Smooth muscle cell (in vitro differentiated cells): ENCODE data around the gene ZSWIM3. TPM values are rescaled to one million over a fixed set of nuclear protein-coding genes. Genes with fewer than 3 reads are reported as not detected.

Experiments used
- DNase-seq: peaks from one replicate; lab custom pipeline; 2025; ENCODE audit not compliant: unreplicated experiment; lab: John Stamatoyannopoulos, UW
- H2AFZ ChIP-seq: fragments of 200-600 bp; sonication (generic); 2 replicates; pipeline ENCODE4 v1.6.0; 2016; ENCODE audit warnings: antibody characterized with exemption, low read depth, mild to moderate bottlenecking
- H3F3A ChIP-seq: fragments of 200-600 bp; sonication (generic); 2 replicates; pipeline ENCODE4 v1.6.0; 2017; ENCODE audit warnings: antibody characterized with exemption, low read depth
- H3K27ac ChIP-seq: fragments of 200-600 bp; sonication (generic); 2 replicates; pipeline ENCODE4 v1.5.1; 2016; ENCODE audit warnings: low read depth, mild to moderate bottlenecking
- H3K27me3 ChIP-seq: fragments of 200-600 bp; sonication (generic); 2 replicates; pipeline ENCODE4 v1.6.1; 2016; ENCODE audit warnings: low read depth, mild to moderate bottlenecking
- H3K36me3 ChIP-seq: fragments of 200-600 bp; sonication (generic); 2 replicates; pipeline ENCODE4 v1.5.1; 2016; ENCODE audit warnings: low read depth
- H3K4me1 ChIP-seq: fragments of 200-600 bp; sonication (generic); 2 replicates; pipeline ENCODE4 v1.5.1; 2016; ENCODE audit warnings: low read depth
- H3K4me2 ChIP-seq: fragments of 200-600 bp; sonication (generic); 2 replicates; pipeline ENCODE4 v1.6.0; 2016; ENCODE audit warnings: mild to moderate bottlenecking
- H3K4me3 ChIP-seq: fragments of 200-600 bp; sonication (generic); 2 replicates; pipeline ENCODE4 v1.5.1; 2016; ENCODE audit warnings: mild to moderate bottlenecking
- H3K79me2 ChIP-seq: fragments of 200-600 bp; sonication (generic); 2 replicates; pipeline ENCODE4 v1.6.0; 2016; ENCODE audit warnings: low read depth, mild to moderate bottlenecking
- H3K9ac ChIP-seq: fragments of 200-600 bp; sonication (generic); 2 replicates; pipeline ENCODE4 v1.6.0; 2016; ENCODE audit warnings: low read depth
- H3K9me3 ChIP-seq: fragments of 200-600 bp; sonication (generic); replicated peaks from 2 replicates; pipeline ENCODE4 v1.5.1; 2016; ENCODE audit warnings: low read depth
- H4K20me1 ChIP-seq: fragments of 200-600 bp; sonication (generic); 2 replicates; pipeline ENCODE4 v1.6.0; 2016; ENCODE audit warnings: low read depth
- WGBS: methylation state at CpG from one replicate; pipeline ENCODE4 v1.1.7; 2016; ENCODE audit warnings: low lambda C conversion rate; 5-methylcytosine and 5-hydroxymethylcytosine counted together
- polyA plus RNA-seq: library from polyadenylated mRNA; unstranded; fragments of >200 nt; fragmentation: Nextera tagmentation; extraction: Ambion mirVana; gene quantifications from 2 replicates; pipeline ENCODE4 v1.2.1, GENCODE V29; 2016
- total RNA-seq: library from RNA; depleted of rRNA; stranded (reverse); fragments of >200 nt; gene quantifications from 2 replicates; pipeline ENCODE4 v1.2.3, GENCODE V29; 2014
- TF ChIP-seq, protein P1 (sequence below): fragments of 200-600 bp; sonication (generic); IDR thresholded peaks from 2 replicates; pipeline ENCODE4 v1.5.1; 2017; ENCODE audit warnings: borderline replicate concordance, mild to moderate bottlenecking, antibody characterized with exemption; ENCODE audit not compliant: insufficient read depth, poor library complexity, severe bottlenecking

Gene ZSWIM3
- total and polyA plus RNA-seq, 2 experiments from 2014 or later: 1.4 to 4.9 TPM

GRCh38 chr20:45813006-45813340, 44.4 kb upstream of the ZSWIM3 start:
- peak overlapping the region; percentile 67 for H2AFZ ChIP-seq
- no peaks in the 10 kb centered on the region for H3K4me1 ChIP-seq
- TF ChIP-seq, protein P1, sequence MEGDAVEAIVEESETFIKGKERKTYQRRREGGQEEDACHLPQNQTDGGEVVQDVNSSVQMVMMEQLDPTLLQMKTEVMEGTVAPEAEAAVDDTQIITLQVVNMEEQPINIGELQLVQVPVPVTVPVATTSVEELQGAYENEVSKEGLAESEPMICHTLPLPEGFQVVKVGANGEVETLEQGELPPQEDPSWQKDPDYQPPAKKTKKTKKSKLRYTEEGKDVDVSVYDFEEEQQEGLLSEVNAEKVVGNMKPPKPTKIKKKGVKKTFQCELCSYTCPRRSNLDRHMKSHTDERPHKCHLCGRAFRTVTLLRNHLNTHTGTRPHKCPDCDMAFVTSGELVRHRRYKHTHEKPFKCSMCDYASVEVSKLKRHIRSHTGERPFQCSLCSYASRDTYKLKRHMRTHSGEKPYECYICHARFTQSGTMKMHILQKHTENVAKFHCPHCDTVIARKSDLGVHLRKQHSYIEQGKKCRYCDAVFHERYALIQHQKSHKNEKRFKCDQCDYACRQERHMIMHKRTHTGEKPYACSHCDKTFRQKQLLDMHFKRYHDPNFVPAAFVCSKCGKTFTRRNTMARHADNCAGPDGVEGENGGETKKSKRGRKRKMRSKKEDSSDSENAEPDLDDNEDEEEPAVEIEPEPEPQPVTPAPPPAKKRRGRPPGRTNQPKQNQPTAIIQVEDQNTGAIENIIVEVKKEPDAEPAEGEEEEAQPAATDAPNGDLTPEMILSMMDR: no peak
- H3K9ac ChIP-seq: peak overlapping the region; percentile 47
- WGBS: 2% methylated on average over 10 of the region's 11 CpGs
- no peaks in the 10 kb centered on the region for H4K20me1 ChIP-seq
- no peak overlapping the region for H3K27ac ChIP-seq
- peak overlapping the region; percentile 89 for H3K4me3 ChIP-seq
- DNase-seq: no peak
- H3K4me2 ChIP-seq: peak overlapping the region; percentile 97
- H3K9me3 ChIP-seq: no peaks in the 10 kb centered on the region
- peaks cover 30% of the 10 kb centered on the region for H3F3A ChIP-seq
- H3K36me3 ChIP-seq: peaks cover 4% of the 10 kb centered on the region
- peaks cover 24% of the 10 kb centered on the region for H3K79me2 ChIP-seq
- no peaks in the 10 kb centered on the region for H3K27me3 ChIP-seq

GRCh38 chr20:45813489-45813888, 43.9 kb upstream of the ZSWIM3 start:
- WGBS: 61% methylated on average over 7 of the region's 7 CpGs
- Histone ChIP-seq H3K79me2 (peaks cover 24% of the 10 kb centered on the region), H3K4me1 (no peaks in the 10 kb centered on the region), H3F3A (peaks cover 35% of the 10 kb centered on the region), H3K4me3 (peak overlapping the region; percentile 89), H4K20me1 (no peaks in the 10 kb centered on the region), H3K9me3 (no peaks in the 10 kb centered on the region), H3K4me2 (peak overlapping the region; percentile 97), H2AFZ (no peak overlapping the region), H3K36me3 (peaks cover 4% of the 10 kb centered on the region), H3K9ac (no peak overlapping the region), H3K27me3 (no peaks in the 10 kb centered on the region), H3K27ac (no peak overlapping the region)
- TF ChIP-seq, protein P1: no peak
- no peak for DNase-seq

GRCh38 chr20:45814314-45814713, 43.1 kb upstream of the ZSWIM3 start:
- TF ChIP-seq, protein P1: no peak
- Histone ChIP-seq H3K4me3 (no peak overlapping the region), H4K20me1 (no peaks in the 10 kb centered on the region), H3K27me3 (no peaks in the 10 kb centered on the region), H2AFZ (no peak overlapping the region), H3F3A (peaks cover 37% of the 10 kb centered on the region), H3K36me3 (peaks cover 4% of the 10 kb centered on the region), H3K79me2 (peaks cover 24% of the 10 kb centered on the region), H3K4me1 (no peaks in the 10 kb centered on the region), H3K27ac (no peak overlapping the region), H3K4me2 (no peak overlapping the region), H3K9me3 (no peaks in the 10 kb centered on the region), H3K9ac (no peak overlapping the region)
- no peak for DNase-seq
- 72% methylated on average over 3 of the region's 3 CpGs for WGBS

DNA sequence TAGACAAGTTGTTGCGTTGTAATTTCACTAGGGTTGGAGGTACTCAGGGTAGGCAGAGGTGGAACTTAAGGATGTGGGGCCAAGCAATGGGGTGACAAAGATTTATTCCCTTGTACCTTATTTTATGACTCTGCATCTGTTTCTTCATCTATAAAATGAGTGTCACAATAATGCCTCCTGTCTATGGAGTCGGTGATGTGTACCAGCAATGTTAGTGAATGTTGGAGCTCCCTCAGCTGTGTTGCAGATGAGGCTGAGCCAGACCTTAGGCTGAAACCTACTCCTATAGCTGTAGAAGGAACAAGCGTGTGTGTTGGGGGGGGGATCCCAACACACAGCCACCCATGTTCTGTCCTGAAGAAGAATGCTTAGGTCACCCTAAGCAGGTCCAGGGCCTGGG, 40.5 kb upstream of the ZSWIM3 start:
- Histone ChIP-seq H3K27ac (peak overlapping the region; percentile 62), H3K9me3 (no peaks in the 10 kb centered on the region)
- DNase-seq: no peak

More for the DNA sequence above, 40.5 kb upstream of the ZSWIM3 start:
- Histone ChIP-seq H4K20me1 (no peaks in the 10 kb centered on the region), H3K36me3 (no peaks in the 10 kb centered on the region), H3K4me1 (no peaks in the 10 kb centered on the region), H3K27me3 (no peaks in the 10 kb centered on the region), H3K4me3 (no peak overlapping the region), H2AFZ (no peak overlapping the region), H3K79me2 (peaks cover 24% of the 10 kb centered on the region), H3K4me2 (no peak overlapping the region), H3F3A (peaks cover 21% of the 10 kb centered on the region), H3K9ac (peak overlapping the region; percentile 60)
- WGBS: 90% methylated on average over 3 of the region's 3 CpGs
- TF ChIP-seq, protein P1: no peak
